ENCODE data around the gene RELL2. TPM values are rescaled to one million over a fixed set of nuclear protein-coding genes. Genes with fewer than 3 reads are reported as not detected.

Gene RELL2
- total RNA-seq, 1 donor from 2014 or later, result 5.4 TPM

- H3K27ac Mint-ChIP-seq (ENCODE audit: unreplicated experiment), result no peak overlapping the region
- H3K9me3 Mint-ChIP-seq (ENCODE audit: unreplicated experiment), result no peaks in the 10 kb centered on the region
- H3K36me3 Mint-ChIP-seq (ENCODE audit: unreplicated experiment), result no peaks in the 10 kb centered on the region
- DNase-seq (ENCODE audit: extremely low spot score, unreplicated experiment), result no peak
- TF ChIP-seq, protein P1, sequence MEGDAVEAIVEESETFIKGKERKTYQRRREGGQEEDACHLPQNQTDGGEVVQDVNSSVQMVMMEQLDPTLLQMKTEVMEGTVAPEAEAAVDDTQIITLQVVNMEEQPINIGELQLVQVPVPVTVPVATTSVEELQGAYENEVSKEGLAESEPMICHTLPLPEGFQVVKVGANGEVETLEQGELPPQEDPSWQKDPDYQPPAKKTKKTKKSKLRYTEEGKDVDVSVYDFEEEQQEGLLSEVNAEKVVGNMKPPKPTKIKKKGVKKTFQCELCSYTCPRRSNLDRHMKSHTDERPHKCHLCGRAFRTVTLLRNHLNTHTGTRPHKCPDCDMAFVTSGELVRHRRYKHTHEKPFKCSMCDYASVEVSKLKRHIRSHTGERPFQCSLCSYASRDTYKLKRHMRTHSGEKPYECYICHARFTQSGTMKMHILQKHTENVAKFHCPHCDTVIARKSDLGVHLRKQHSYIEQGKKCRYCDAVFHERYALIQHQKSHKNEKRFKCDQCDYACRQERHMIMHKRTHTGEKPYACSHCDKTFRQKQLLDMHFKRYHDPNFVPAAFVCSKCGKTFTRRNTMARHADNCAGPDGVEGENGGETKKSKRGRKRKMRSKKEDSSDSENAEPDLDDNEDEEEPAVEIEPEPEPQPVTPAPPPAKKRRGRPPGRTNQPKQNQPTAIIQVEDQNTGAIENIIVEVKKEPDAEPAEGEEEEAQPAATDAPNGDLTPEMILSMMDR (IDR thresholded peaks at IDR 0.05), result no peak
- no peaks in the 10 kb centered on the region for H3K4me1 Mint-ChIP-seq (ENCODE audit: unreplicated experiment)
- H3K4me3 Mint-ChIP-seq (ENCODE audit: unreplicated experiment), result no peak overlapping the region
- H3K27me3 Mint-ChIP-seq (ENCODE audit: unreplicated experiment), result no peaks in the 10 kb centered on the region
Measured at GRCh38 chr5:141668601-141669265, 31.9 kb downstream of the RELL2 start.

DNA sequence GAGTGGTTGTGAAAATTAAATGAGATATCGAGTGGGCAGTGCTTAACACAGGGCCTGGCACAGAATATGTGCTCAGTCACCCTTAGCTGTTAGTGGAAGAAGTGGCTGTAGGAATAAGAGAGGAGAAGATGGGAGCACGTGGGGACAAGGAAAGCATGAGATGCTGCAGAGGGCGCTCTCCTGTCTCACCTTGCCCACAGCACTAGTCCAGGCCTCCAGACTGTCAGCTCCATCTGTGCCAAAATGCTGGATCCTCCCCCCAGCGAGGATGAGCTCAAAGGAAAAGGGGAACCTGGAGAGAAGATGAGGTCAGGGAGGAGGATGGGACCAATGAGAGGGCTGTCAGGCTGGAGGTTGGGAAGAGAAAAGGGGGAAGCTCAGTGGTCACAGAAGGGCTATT lies 32.7 kb downstream of the RELL2 start:
- Mint-ChIP-seq H3K27ac (ENCODE audit: unreplicated experiment) (no peak overlapping the region), H3K27me3 (ENCODE audit: unreplicated experiment) (no peaks in the 10 kb centered on the region), H3K4me1 (ENCODE audit: unreplicated experiment) (no peaks in the 10 kb centered on the region), H3K36me3 (ENCODE audit: unreplicated experiment) (no peaks in the 10 kb centered on the region), H3K9me3 (ENCODE audit: unreplicated experiment) (no peaks in the 10 kb centered on the region), H3K4me3 (ENCODE audit: unreplicated experiment) (no peak overlapping the region)
- DNase-seq (ENCODE audit: extremely low spot score, unreplicated experiment), result no peak
- TF ChIP-seq, protein P1 (IDR thresholded peaks at IDR 0.05), result no peak

- H3K36me3 Mint-ChIP-seq (ENCODE audit: unreplicated experiment), result no peaks in the 10 kb centered on the region
- TF ChIP-seq, protein P1 (IDR thresholded peaks at IDR 0.05), result no peak
- H3K27ac Mint-ChIP-seq (ENCODE audit: unreplicated experiment), result no peak overlapping the region
- H3K4me1 Mint-ChIP-seq (ENCODE audit: unreplicated experiment), result no peaks in the 10 kb centered on the region
- no peaks in the 10 kb centered on the region for H3K9me3 Mint-ChIP-seq (ENCODE audit: unreplicated experiment)
- DNase-seq (ENCODE audit: extremely low spot score, unreplicated experiment), result no peak
- no peaks in the 10 kb centered on the region for H3K27me3 Mint-ChIP-seq (ENCODE audit: unreplicated experiment)
- no peak overlapping the region for H3K4me3 Mint-ChIP-seq (ENCODE audit: unreplicated experiment)
Measured at GRCh38 chr5:141672071-141672840, 35.5 kb downstream of the RELL2 start.

DNA sequence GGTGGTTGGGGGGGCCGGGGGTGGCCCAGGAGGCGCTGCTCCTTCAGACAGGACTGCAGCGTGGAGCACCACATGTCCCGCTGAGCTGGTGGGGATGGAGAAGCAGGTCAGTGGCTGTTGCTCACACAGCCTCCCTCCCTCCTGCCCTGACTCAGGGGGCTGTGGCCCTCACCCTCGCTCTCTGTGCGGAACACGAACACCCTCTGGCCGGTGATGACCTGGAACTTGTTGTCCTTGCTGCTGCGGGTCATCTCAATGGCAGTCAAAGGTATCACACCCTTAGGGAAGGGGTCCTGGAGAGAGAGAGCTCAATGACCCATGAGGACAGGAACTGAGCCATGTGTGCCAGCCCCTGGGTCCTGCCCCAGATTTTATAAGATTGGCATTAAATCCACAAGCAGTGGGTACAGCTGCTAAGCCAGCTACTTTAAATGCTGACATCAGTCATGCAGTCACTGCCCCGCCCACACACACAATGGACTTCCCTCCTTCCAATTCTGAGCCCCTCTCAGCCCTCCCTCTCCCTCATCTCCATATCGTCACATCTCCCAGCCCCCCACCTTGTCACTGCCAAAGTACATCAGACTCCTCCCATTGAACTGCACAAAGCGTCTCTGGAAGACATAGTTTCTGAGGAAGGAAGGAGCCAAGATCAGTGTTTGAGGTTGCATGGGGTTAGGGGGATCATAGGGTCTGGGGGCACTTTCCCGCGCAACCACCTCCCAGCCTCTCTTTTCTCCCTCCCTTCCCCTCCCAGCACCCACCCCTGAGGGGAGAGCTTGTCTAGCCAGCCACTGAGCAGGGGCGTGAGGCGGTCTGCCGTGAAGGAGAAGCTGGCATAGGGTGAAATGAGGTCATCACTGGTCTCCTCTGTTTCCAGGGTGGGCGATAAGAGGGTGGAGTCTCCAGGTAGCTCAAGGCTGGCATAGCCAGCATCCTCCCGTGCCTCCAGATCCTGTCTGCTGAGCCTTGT lies 36.3 kb downstream of the RELL2 start:
- TF ChIP-seq, protein P1 (IDR thresholded peaks at IDR 0.05), result no peak
- no peak for DNase-seq (ENCODE audit: extremely low spot score, unreplicated experiment)
- H3K36me3 Mint-ChIP-seq (ENCODE audit: unreplicated experiment), result no peaks in the 10 kb centered on the region
- no peaks in the 10 kb centered on the region for H3K9me3 Mint-ChIP-seq (ENCODE audit: unreplicated experiment)
- no peaks in the 10 kb centered on the region for H3K4me1 Mint-ChIP-seq (ENCODE audit: unreplicated experiment)
- no peak overlapping the region for H3K4me3 Mint-ChIP-seq (ENCODE audit: unreplicated experiment)
- no peaks in the 10 kb centered on the region for H3K27me3 Mint-ChIP-seq (ENCODE audit: unreplicated experiment)
- H3K27ac Mint-ChIP-seq (ENCODE audit: unreplicated experiment), result no peak overlapping the region

Measured in osteocyte (in vitro differentiated cells).